GM12875 (cell line): ENCODE results near the gene USO1.

Experiments
- H3K4me3 ChIP-seq: one replicate; pipeline ENCODE4 v1.5.1; 2011; ENCODE audit warnings: low read depth, low read length, control low read depth
- CTCF ChIP-seq: IDR thresholded peaks from 2 replicates; pipeline ENCODE4 v1.5.1; 2011; ENCODE audit warnings: low read depth, mild to moderate bottlenecking, control low read depth, inconsistent platforms, low read length, moderate library complexity, borderline replicate concordance; ENCODE audit not compliant: insufficient read depth

Gene USO1

GRCh38 chr4:75821966-75822365 is 97.6 kb downstream of the USO1 start:
- H3K4me3 ChIP-seq, result no peak overlapping the region
- no peak for TF ChIP-seq CTCF

- H3K4me3 ChIP-seq, result no peak overlapping the region
- no peak for TF ChIP-seq CTCF
Measured at GRCh38 chr4:75822416-75822815, 98.0 kb downstream of the USO1 start.

GRCh38 chr4:75823812-75824211 is 99.4 kb downstream of the USO1 start:
- no peak for TF ChIP-seq CTCF
- no peak overlapping the region for H3K4me3 ChIP-seq

- no peak overlapping the region for H3K4me3 ChIP-seq
- TF ChIP-seq CTCF, result no peak
Measured at GRCh38 chr4:75830906-75831305, 106.5 kb downstream of the USO1 start.

- no peak overlapping the region for H3K4me3 ChIP-seq
- TF ChIP-seq CTCF, result no peak
Measured at GRCh38 chr4:75831856-75832405, 107.6 kb downstream of the USO1 start.

- H3K4me3 ChIP-seq, result no peak overlapping the region
- TF ChIP-seq CTCF, result no peak
Measured at GRCh38 chr4:75834095-75834771, 109.9 kb downstream of the USO1 start.

- TF ChIP-seq CTCF, result no peak
- no peak overlapping the region for H3K4me3 ChIP-seq
Measured at GRCh38 chr4:75834772-75835154, 110.4 kb downstream of the USO1 start.
